Measurements from ENCODE around the gene FAM124A. TPM values are rescaled to one million over a fixed set of nuclear protein-coding genes. Genes with fewer than 3 reads are reported as not detected.

FAM124A gene
- total and polyA plus RNA-seq, 2 donors (not counting 3 experiments of a cell fraction or from before 2014, with no cell fraction given): 3.8 to 9.9 TPM

GRCh38 chr13:51222686-51223559 lies 725 bp downstream of the FAM124A start:
- dilution Hi-C loops (cut with MboI; ENCODE audit: extremely low pct_ligation_motif_present, low sequenced_read_pairs) (no loop called here), intact Hi-C loops (cut with micrococcal nuclease) (loop anchor here (1.0 to 10.0 kb wide), 6 partner anchors 63 to 572 kb away; partner anchors contain the start of genes INTS6 and WDFY2)
- H3K4me3 ChIP-seq (replicated peaks in 1 of 3; ENCODE audit: insufficient read depth in 1 of 3, low read depth in 1 of 3, low read length in 3 of 3): peak overlapping the region; percentile 29 to 64 (median 46)
- no peaks in the 10 kb centered on the region for H3K27me3 ChIP-seq (ENCODE audit: control insufficient read depth in 2 of 2, insufficient read depth in 2 of 2, low read length in 2 of 2)
- no peaks in the 10 kb centered on the region for H3K9me3 ChIP-seq (replicated peaks; ENCODE audit: control insufficient read depth, insufficient read depth, low read length)
- H3K36me3 ChIP-seq (ENCODE audit: control insufficient read depth in 2 of 2, extremely low read depth in 1 of 2, insufficient read depth in 2 of 2, low read length in 2 of 2): no peaks in the 10 kb centered on the region
- H3K4me1 ChIP-seq (ENCODE audit: control insufficient read depth, extremely low read depth, insufficient read depth, low read length): peaks cover 7% of the 10 kb centered on the region
- ChIA-PET CTCF (interaction anchor here (0.6 to 3.8 kb wide), 11 partner anchors 13 to 575 kb away, joined by 3 to 57 read pairs (median 6); no protein-coding TSS in a partner anchor), POLR2A (no interaction called here)
- no peaks in the 10 kb centered on the region for H3K9me1 ChIP-seq (replicated peaks; ENCODE audit: control insufficient read depth, extremely low read depth, insufficient read depth, low read length)
- H3K4me2 ChIP-seq (ENCODE audit: insufficient read depth, low read length): peak overlapping the region; percentile 60
- TF ChIP-seq POLR2A (IDR thresholded peaks at IDR 0.05; ENCODE audit: low read depth, low read length) (no peak), FOS (IDR thresholded peaks at IDR 0.05; ENCODE audit: borderline replicate concordance, insufficient read depth, low read length) (no peak), GATA2 (IDR thresholded peaks at IDR 0.05; ENCODE audit: insufficient read depth, insufficient read length, low read depth, low read length) (no peak), POLR2AphosphoS5 (IDR thresholded peaks at IDR 0.05; ENCODE audit: insufficient read depth, low read depth, low read length) (no peak), CTCF (IDR thresholded peaks at IDR 0.05; ENCODE audit: extremely low read depth in 1 of 2, insufficient read depth in 1 of 2, low read depth in 1 of 2, low read length in 2 of 2) (no peak), EZH2 (IDR thresholded peaks at IDR 0.05; ENCODE audit: borderline replicate concordance, low read depth, low read length, severe bottlenecking) (no peak), MYC (IDR thresholded peaks at IDR 0.05; ENCODE audit: low read depth, low read length) (no peak), JUN (IDR thresholded peaks at IDR 0.05; ENCODE audit: borderline replicate concordance, insufficient read depth, insufficient read length, low read depth) (no peak), MAX (IDR thresholded peaks at IDR 0.05; ENCODE audit: insufficient read depth, insufficient read length) (no peak)
- no peak for FAIRE-seq
- BruUV-seq (replicated peaks): no TSS peak
- H2AFZ ChIP-seq (ENCODE audit: low read depth, low read length): peak overlapping the region; percentile 64
- no peak overlapping the region for H3K27ac ChIP-seq (ENCODE audit: insufficient read depth, low read depth, low read length)
- peak; percentile 31 for DNase-seq (ENCODE audit: low read depth, low spot score)
- H3K79me2 ChIP-seq (ENCODE audit: control insufficient read depth, insufficient read depth, low read length): no peaks in the 10 kb centered on the region
- no peaks in the 10 kb centered on the region for H4K20me1 ChIP-seq (replicated peaks; ENCODE audit: control insufficient read depth, extremely low read depth, insufficient read depth, low read length)
- peak overlapping the region; percentile 10 for H3K9ac ChIP-seq (replicated peaks; ENCODE audit: extremely low read depth, insufficient read depth, low read length)

All from endothelial cell of umbilical vein (primary cell).